ENCODE results near the gene AMY1A. TPM values are rescaled to one million over a fixed set of nuclear protein-coding genes. Genes with fewer than 3 reads are reported as not detected.
"Not testable (repeated sequence)": the region's sequence is repeated elsewhere in the genome, so short reads cannot be mapped to it uniquely, and the experiment has no call there.

Gene AMY1A
- total and polyA plus RNA-seq, 2 of the 13 experiments (the other 11 are each of a cell fraction or from before 2014, with no cell fraction given), result not detected

- H3K4me3 ChIP-seq (replicated peaks in 1 of 3; ENCODE audit: insufficient read depth in 1 of 3, low read depth in 2 of 3, low read length in 3 of 3); H3K4me1 ChIP-seq (ENCODE audit: insufficient read depth, low read length); DNase-seq (ENCODE audit: low spot score); H3K9ac ChIP-seq (ENCODE audit: insufficient read depth, low read depth, low read length); H3K27ac ChIP-seq (ENCODE audit: extremely low read length, insufficient read depth, low read length); H3K27me3 ChIP-seq (ENCODE audit: control insufficient read depth in 1 of 2, insufficient read depth in 2 of 2, low read length in 2 of 2); CTCF ChIA-PET (ENCODE audit: low intra/inter-chr PET ratio, low total read pairs); intact Hi-C loops (cut with micrococcal nuclease; ENCODE audit: unreplicated experiment); H3K9me3 ChIP-seq (ENCODE audit: low read length); H4K20me1 ChIP-seq (ENCODE audit: insufficient read depth, low read length); FAIRE-seq; H3K4me2 ChIP-seq (ENCODE audit: low read depth, low read length); ATAC-seq; in situ Hi-C loops (cut with HindIII; ENCODE audit: extremely low pct_ligation_motif_present, low pct_unique_long_range_greater_than_20kb); H2AFZ ChIP-seq (ENCODE audit: low read length); H3K36me3 ChIP-seq (replicated peaks in 1 of 2; ENCODE audit: control insufficient read depth in 1 of 2, insufficient read depth in 2 of 2, low read length in 2 of 2); H3K79me2 ChIP-seq (ENCODE audit: insufficient read depth, low read length); BruUV-seq (replicated peaks); POLR2A ChIA-PET: not testable (repeated sequence)
- WGBS (ENCODE audit: low lambda C conversion rate), result no CpG with 5 or more reads among the region's 3 CpGs
These were observed 11.7 kb upstream of the AMY1A start for GRCh38 chr1:103643908-103644307.

- not testable (repeated sequence) for BruUV-seq (replicated peaks); FAIRE-seq; ATAC-seq
These were observed 5.3 kb upstream of the AMY1A start for GRCh38 chr1:103650305-103650704.

GRCh38 chr1:103650889-103651288 lies 4.7 kb upstream of the AMY1A start:
- intact Hi-C loops (cut with micrococcal nuclease; ENCODE audit: unreplicated experiment); POLR2A ChIA-PET; H3K27me3 ChIP-seq (ENCODE audit: control insufficient read depth in 1 of 2, insufficient read depth in 2 of 2, low read length in 2 of 2); CTCF ChIA-PET (ENCODE audit: low intra/inter-chr PET ratio, low total read pairs); H3K4me1 ChIP-seq (ENCODE audit: insufficient read depth, low read length); H3K79me2 ChIP-seq (ENCODE audit: insufficient read depth, low read length); H3K36me3 ChIP-seq (replicated peaks in 1 of 2; ENCODE audit: control insufficient read depth in 1 of 2, insufficient read depth in 2 of 2, low read length in 2 of 2); in situ Hi-C loops (cut with HindIII; ENCODE audit: extremely low pct_ligation_motif_present, low pct_unique_long_range_greater_than_20kb); DNase-seq (ENCODE audit: low spot score); BruUV-seq (replicated peaks); FAIRE-seq; H3K27ac ChIP-seq (ENCODE audit: extremely low read length, insufficient read depth, low read length); H2AFZ ChIP-seq (ENCODE audit: low read length); H3K9ac ChIP-seq (ENCODE audit: insufficient read depth, low read depth, low read length); H3K4me2 ChIP-seq (ENCODE audit: low read depth, low read length); ATAC-seq; H3K9me3 ChIP-seq (ENCODE audit: low read length); H4K20me1 ChIP-seq (ENCODE audit: insufficient read depth, low read length); H3K4me3 ChIP-seq (replicated peaks in 1 of 3; ENCODE audit: insufficient read depth in 1 of 3, low read depth in 2 of 3, low read length in 3 of 3): not testable (repeated sequence)
- WGBS (ENCODE audit: low lambda C conversion rate), result no CpG with 5 or more reads among the region's 4 CpGs

More at GRCh38 chr1:103650305-103650704, 5.3 kb upstream of the AMY1A start:
- H3K4me1 ChIP-seq (ENCODE audit: insufficient read depth, low read length); CTCF ChIA-PET (ENCODE audit: low intra/inter-chr PET ratio, low total read pairs); DNase-seq (ENCODE audit: low spot score); H3K36me3 ChIP-seq (replicated peaks in 1 of 2; ENCODE audit: control insufficient read depth in 1 of 2, insufficient read depth in 2 of 2, low read length in 2 of 2); H3K27me3 ChIP-seq (ENCODE audit: control insufficient read depth in 1 of 2, insufficient read depth in 2 of 2, low read length in 2 of 2); H3K4me3 ChIP-seq (replicated peaks in 1 of 3; ENCODE audit: insufficient read depth in 1 of 3, low read depth in 2 of 3, low read length in 3 of 3); H3K79me2 ChIP-seq (ENCODE audit: insufficient read depth, low read length); H2AFZ ChIP-seq (ENCODE audit: low read length); H3K9me3 ChIP-seq (ENCODE audit: low read length); H3K4me2 ChIP-seq (ENCODE audit: low read depth, low read length); POLR2A ChIA-PET; in situ Hi-C loops (cut with HindIII; ENCODE audit: extremely low pct_ligation_motif_present, low pct_unique_long_range_greater_than_20kb); intact Hi-C loops (cut with micrococcal nuclease; ENCODE audit: unreplicated experiment); H4K20me1 ChIP-seq (ENCODE audit: insufficient read depth, low read length); H3K27ac ChIP-seq (ENCODE audit: extremely low read length, insufficient read depth, low read length); H3K9ac ChIP-seq (ENCODE audit: insufficient read depth, low read depth, low read length): not testable (repeated sequence)
- no CpG with 5 or more reads among the region's 3 CpGs for WGBS (ENCODE audit: low lambda C conversion rate)

- ATAC-seq; H3K27me3 ChIP-seq (ENCODE audit: control insufficient read depth in 1 of 2, insufficient read depth in 2 of 2, low read length in 2 of 2); POLR2A ChIA-PET; intact Hi-C loops (cut with micrococcal nuclease; ENCODE audit: unreplicated experiment); H3K4me2 ChIP-seq (ENCODE audit: low read depth, low read length); in situ Hi-C loops (cut with HindIII; ENCODE audit: extremely low pct_ligation_motif_present, low pct_unique_long_range_greater_than_20kb); H3K4me3 ChIP-seq (replicated peaks in 1 of 3; ENCODE audit: insufficient read depth in 1 of 3, low read depth in 2 of 3, low read length in 3 of 3); CTCF ChIA-PET (ENCODE audit: low intra/inter-chr PET ratio, low total read pairs); H3K27ac ChIP-seq (ENCODE audit: extremely low read length, insufficient read depth, low read length); H3K36me3 ChIP-seq (replicated peaks in 1 of 2; ENCODE audit: control insufficient read depth in 1 of 2, insufficient read depth in 2 of 2, low read length in 2 of 2); H3K9ac ChIP-seq (ENCODE audit: insufficient read depth, low read depth, low read length); FAIRE-seq; H3K9me3 ChIP-seq (ENCODE audit: low read length); H3K79me2 ChIP-seq (ENCODE audit: insufficient read depth, low read length); BruUV-seq (replicated peaks); DNase-seq (ENCODE audit: low spot score); H4K20me1 ChIP-seq (ENCODE audit: insufficient read depth, low read length); H3K4me1 ChIP-seq (ENCODE audit: insufficient read depth, low read length); H2AFZ ChIP-seq (ENCODE audit: low read length): not testable (repeated sequence)
- no CpG with 5 or more reads among the region's 6 CpGs for WGBS (ENCODE audit: low lambda C conversion rate)
These were observed 1.4 kb upstream of the AMY1A start for GRCh38 chr1:103654133-103654532.

All from HepG2 (cell line).